HepG2 (cell line): ENCODE measurements around the gene PPP2R5E.

Experiments used
- E2F1 ChIP-seq: sonication (generic); formaldehyde crosslinking; IDR thresholded peaks from 2 replicates; pipeline ENCODE4 v1.5.0; 2020; ENCODE audit warnings: missing genetic modification reagents
- NFYC ChIP-seq: IDR thresholded peaks from 2 replicates; pipeline ENCODE4 v1.6.1; 2016; ENCODE audit warnings: missing genetic modification reagents, missing compliant biosample characterization
- RFX5 ChIP-seq: IDR thresholded peaks from 2 replicates; pipeline ENCODE4 v1.6.1; 2011; ENCODE audit warnings: low read depth, low read length, improper control_type of control experiment
- RNF2 ChIP-seq: fragments of 450-650 bp; conservative IDR thresholded peaks from 2 replicates; pipeline ENCODE4 v1.6.1; 2016; ENCODE audit warnings: low read depth
- SCMH1 ChIP-seq: sonication (generic); formaldehyde crosslinking; IDR thresholded peaks from 2 replicates; pipeline ENCODE4 v1.9.0; 2021; ENCODE audit warnings: missing genetic modification reagents, mild to moderate bottlenecking, borderline replicate concordance
- ZNF501 ChIP-seq: sonication (generic); formaldehyde crosslinking; IDR thresholded peaks from 2 replicates; pipeline ENCODE4 v1.5.1; 2020; ENCODE audit warnings: mild to moderate bottlenecking, moderate library complexity, missing genetic modification reagents

- TF ChIP-seq RNF2 (no peak), SCMH1 (no peak), RFX5 (no peak), E2F1 (no peak), NFYC (CRISPR knock-in tag) (no peak), ZNF501 (no peak)
These were observed 116.3 kb downstream of the PPP2R5E start for GRCh38 chr14:63426838-63427352.
